ENCODE results near the gene WDR35.
"Not testable (repeated sequence)": the region's sequence is repeated elsewhere in the genome, so short reads cannot be mapped to it uniquely, and the experiment has no call there.

WDR35 gene

GRCh38 chr2:19890104-19890503 lies 99.8 kb downstream of the WDR35 start:
- DNase-seq, result no peak

GRCh38 chr2:19888831-19889230 lies 101.1 kb downstream of the WDR35 start:
- no peak for DNase-seq

GRCh38 chr2:19887510-19887909 lies 102.4 kb downstream of the WDR35 start:
- DNase-seq, result no peak

- no peak for DNase-seq
Measured at GRCh38 chr2:19886261-19886660, 103.6 kb downstream of the WDR35 start.

GRCh38 chr2:19885791-19886190 lies 104.1 kb downstream of the WDR35 start:
- no peak for DNase-seq

GRCh38 chr2:19883971-19884720 lies 105.8 kb downstream of the WDR35 start:
- no peak for DNase-seq

- DNase-seq, result no peak
Measured at GRCh38 chr2:19883486-19883885, 106.4 kb downstream of the WDR35 start.

GRCh38 chr2:19882286-19882685 lies 107.6 kb downstream of the WDR35 start:
- no peak for DNase-seq

- no peak for DNase-seq
Measured at GRCh38 chr2:19881908-19882265, 108.0 kb downstream of the WDR35 start.

GRCh38 chr2:19881221-19881907 lies 108.5 kb downstream of the WDR35 start:
- no peak for DNase-seq

- DNase-seq, result not testable (repeated sequence)
Measured at GRCh38 chr2:19880191-19880590, 109.7 kb downstream of the WDR35 start.

- no peak for DNase-seq
Measured at GRCh38 chr2:19879120-19879519, 110.8 kb downstream of the WDR35 start.

GRCh38 chr2:19878268-19879046 lies 111.4 kb downstream of the WDR35 start:
- DNase-seq, result no peak

- DNase-seq, result no peak
Measured at GRCh38 chr2:19876751-19877150, 113.2 kb downstream of the WDR35 start.

GRCh38 chr2:19875280-19875679 lies 114.6 kb downstream of the WDR35 start:
- DNase-seq, result no peak

GRCh38 chr2:19874726-19875125 lies 115.2 kb downstream of the WDR35 start:
- DNase-seq, result peak; percentile 27

GRCh38 chr2:19873014-19873413 lies 116.9 kb downstream of the WDR35 start:
- peak; percentile 20 for DNase-seq

- DNase-seq, result no peak
Measured at GRCh38 chr2:19872302-19872701, 117.6 kb downstream of the WDR35 start.

GRCh38 chr2:19871836-19872235 lies 118.1 kb downstream of the WDR35 start:
- no peak for DNase-seq

GRCh38 chr2:19870792-19871191 lies 119.1 kb downstream of the WDR35 start:
- peak; percentile 18 for DNase-seq

GRCh38 chr2:19868701-19869580 lies 121.0 kb downstream of the WDR35 start:
- DNase-seq, result peak; percentile 80

GRCh38 chr2:19868224-19868623 lies 121.7 kb downstream of the WDR35 start:
- no peak for DNase-seq

GRCh38 chr2:19866771-19867170 lies 123.1 kb downstream of the WDR35 start:
- no peak for DNase-seq
